SH-SY5Y (cell line): ENCODE data around the gene ASPRV1.

Source experiments
- GATA2 ChIP-seq: IDR thresholded peaks from 2 replicates; pipeline ENCODE4 v1.6.1; 2011; ENCODE audit warnings: mild to moderate bottlenecking, low read depth, low read length
- GATA3 ChIP-seq: IDR thresholded peaks from 2 replicates; pipeline ENCODE4 v1.6.1; 2011; ENCODE audit warnings: low read depth, mild to moderate bottlenecking, low read length, moderate library complexity

DNA sequence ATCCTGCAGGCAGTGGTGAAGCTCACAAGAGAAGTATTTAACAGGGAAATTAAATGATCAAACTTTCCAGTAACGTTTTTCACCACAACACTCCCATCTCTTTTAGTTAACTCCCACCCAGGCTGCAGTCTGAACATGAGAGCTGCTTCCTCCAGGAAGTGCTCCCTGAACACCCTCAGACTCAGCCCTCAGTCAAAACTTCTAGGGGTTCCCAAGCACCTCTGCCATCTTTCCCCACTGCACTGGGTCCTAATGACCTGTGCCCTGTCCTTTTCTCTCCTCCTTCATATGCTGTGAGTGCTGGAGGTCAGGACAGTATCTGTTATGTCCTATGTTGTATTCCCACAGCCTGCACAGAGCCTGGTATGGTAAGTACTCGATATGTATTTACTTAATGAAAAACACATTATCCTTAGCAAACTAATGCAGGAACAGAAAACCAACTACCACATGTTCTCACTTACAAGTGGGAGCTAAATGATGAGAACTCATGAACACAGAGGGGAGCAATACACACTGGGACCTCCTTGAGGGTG is 49.2 kb upstream of the ASPRV1 start:
- no peak for TF ChIP-seq GATA3
- TF ChIP-seq GATA2 = no peak
